HG03175 (cell line): ENCODE data around the gene ANKS1A.

ENCODE experiments used
- ATAC-seq: cut with Tn5 transposase; IDR thresholded peaks from one replicate; pipeline ENCODE4 v1.9.1; 2021; ENCODE audit warnings: mild to moderate bottlenecking, moderate library complexity; ENCODE audit not compliant: unreplicated experiment

Gene ANKS1A

GRCh38 chr6:35034411-35035191 is 145.5 kb downstream of the ANKS1A start:
- ATAC-seq: no peak

- no peak for ATAC-seq
These were observed 146.5 kb downstream of the ANKS1A start for GRCh38 chr6:35035481-35036030.

- ATAC-seq: no peak
These were observed 147.2 kb downstream of the ANKS1A start for GRCh38 chr6:35036059-35036827.

- no peak for ATAC-seq
These were observed 148.0 kb downstream of the ANKS1A start for GRCh38 chr6:35036828-35037663.

- no peak for ATAC-seq
These were observed 148.6 kb downstream of the ANKS1A start for GRCh38 chr6:35037664-35038038.

- ATAC-seq: no peak
These were observed 149.0 kb downstream of the ANKS1A start for GRCh38 chr6:35038076-35038475.

- ATAC-seq: no peak
These were observed 151.3 kb downstream of the ANKS1A start for GRCh38 chr6:35040398-35040797.

- ATAC-seq: no peak
These were observed 152.2 kb downstream of the ANKS1A start for GRCh38 chr6:35041086-35041861.

GRCh38 chr6:35042031-35042815 is 153.2 kb downstream of the ANKS1A start:
- ATAC-seq: no peak

- ATAC-seq: no peak
These were observed 154.5 kb downstream of the ANKS1A start for GRCh38 chr6:35043381-35044130.

GRCh38 chr6:35044145-35044745 is 155.2 kb downstream of the ANKS1A start:
- no peak for ATAC-seq

- no peak for ATAC-seq
These were observed 155.8 kb downstream of the ANKS1A start for GRCh38 chr6:35044761-35045421.

GRCh38 chr6:35046103-35046502 is 157.0 kb downstream of the ANKS1A start:
- ATAC-seq: no peak

- ATAC-seq: no peak
These were observed 157.8 kb downstream of the ANKS1A start for GRCh38 chr6:35046862-35047261.

GRCh38 chr6:35047265-35048011 is 158.4 kb downstream of the ANKS1A start:
- no peak for ATAC-seq

- no peak for ATAC-seq
These were observed 159.1 kb downstream of the ANKS1A start for GRCh38 chr6:35048031-35048613.

- ATAC-seq: no peak
These were observed 159.6 kb downstream of the ANKS1A start for GRCh38 chr6:35048631-35049083.
